B cell (primary cell): ENCODE data around the gene MRPS12.

Experiments
- EZH2 ChIP-seq: IDR thresholded peaks from 2 replicates; pipeline ENCODE4 v1.6.1; 2012; ENCODE audit warnings: borderline replicate concordance, low read depth, mild to moderate bottlenecking, moderate library complexity, low read length; ENCODE audit not compliant: insufficient read depth, poor library complexity, severe bottlenecking
- TF ChIP-seq, protein P1 (sequence below): fragments of 200-600 bp; IDR thresholded peaks from one replicate; pipeline ENCODE4 v1.8.0; 2022; ENCODE audit warnings: antibody characterized with exemption, mild to moderate bottlenecking

DNA sequence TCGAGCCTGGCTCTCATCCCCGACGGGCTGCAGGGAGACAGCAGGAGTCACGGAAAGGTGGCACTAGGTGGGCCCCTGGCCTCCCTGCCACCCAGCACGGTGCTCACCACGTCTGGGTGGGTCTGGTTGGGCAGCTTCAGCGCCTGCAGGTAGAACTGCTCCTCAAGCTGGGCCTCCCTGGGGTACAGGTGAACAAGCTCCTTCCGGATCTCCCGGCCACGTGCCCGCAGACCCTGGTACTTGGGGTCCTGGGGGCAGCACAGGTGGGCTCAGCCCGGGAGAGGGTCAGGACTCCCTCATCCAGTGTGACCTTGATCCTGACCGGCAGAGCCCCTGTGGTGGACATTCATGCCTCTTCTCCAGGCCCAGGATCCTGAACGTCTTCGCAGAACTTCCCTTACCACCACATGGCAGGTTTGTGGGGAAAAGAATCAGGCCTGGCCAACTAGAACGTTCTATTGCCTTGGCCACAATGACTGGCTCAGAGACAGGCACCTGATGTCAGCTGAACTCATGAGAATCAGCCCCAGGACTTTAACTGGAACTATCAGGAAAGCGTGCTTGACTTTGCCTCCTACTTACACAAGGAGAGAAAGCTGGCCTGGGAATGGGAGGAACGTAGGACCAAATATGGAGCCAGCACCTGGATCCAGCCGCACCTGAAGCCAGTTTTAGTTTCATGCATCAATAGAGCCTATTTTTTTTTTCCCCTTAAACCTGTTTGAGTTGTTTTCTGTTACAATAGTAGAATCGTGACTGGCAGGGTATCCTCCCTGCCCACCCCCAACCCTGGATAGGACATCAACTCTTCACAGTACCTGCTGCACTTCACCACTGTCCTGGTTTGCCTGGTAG is 9.1 kb upstream of the MRPS12 start:
- no peak for TF ChIP-seq EZH2
- TF ChIP-seq, protein P1, sequence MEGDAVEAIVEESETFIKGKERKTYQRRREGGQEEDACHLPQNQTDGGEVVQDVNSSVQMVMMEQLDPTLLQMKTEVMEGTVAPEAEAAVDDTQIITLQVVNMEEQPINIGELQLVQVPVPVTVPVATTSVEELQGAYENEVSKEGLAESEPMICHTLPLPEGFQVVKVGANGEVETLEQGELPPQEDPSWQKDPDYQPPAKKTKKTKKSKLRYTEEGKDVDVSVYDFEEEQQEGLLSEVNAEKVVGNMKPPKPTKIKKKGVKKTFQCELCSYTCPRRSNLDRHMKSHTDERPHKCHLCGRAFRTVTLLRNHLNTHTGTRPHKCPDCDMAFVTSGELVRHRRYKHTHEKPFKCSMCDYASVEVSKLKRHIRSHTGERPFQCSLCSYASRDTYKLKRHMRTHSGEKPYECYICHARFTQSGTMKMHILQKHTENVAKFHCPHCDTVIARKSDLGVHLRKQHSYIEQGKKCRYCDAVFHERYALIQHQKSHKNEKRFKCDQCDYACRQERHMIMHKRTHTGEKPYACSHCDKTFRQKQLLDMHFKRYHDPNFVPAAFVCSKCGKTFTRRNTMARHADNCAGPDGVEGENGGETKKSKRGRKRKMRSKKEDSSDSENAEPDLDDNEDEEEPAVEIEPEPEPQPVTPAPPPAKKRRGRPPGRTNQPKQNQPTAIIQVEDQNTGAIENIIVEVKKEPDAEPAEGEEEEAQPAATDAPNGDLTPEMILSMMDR, result no peak
